Measurements from ENCODE around the gene SLFN5.
"Not testable (repeated sequence)": the region's sequence is repeated elsewhere in the genome, so short reads cannot be mapped to it uniquely, and the experiment has no call there.

SLFN5 gene

GRCh38 chr17:35256629-35257028, 13.8 kb downstream of the SLFN5 start:
- TF ChIP-seq ZNF274 (IDR thresholded peaks at IDR 0.05; ENCODE audit: low read depth, low read length) = no peak
- no peak overlapping the region for H3K4me3 ChIP-seq (ENCODE audit: low read length)

- no peak for TF ChIP-seq ZNF274 (IDR thresholded peaks at IDR 0.05; ENCODE audit: low read depth, low read length)
- no peak overlapping the region for H3K4me3 ChIP-seq (ENCODE audit: low read length)
Measured at GRCh38 chr17:35257208-35257659, 14.4 kb downstream of the SLFN5 start.

- no peak overlapping the region for H3K4me3 ChIP-seq (ENCODE audit: low read length)
- TF ChIP-seq ZNF274 (IDR thresholded peaks at IDR 0.05; ENCODE audit: low read depth, low read length) = no peak
Measured at GRCh38 chr17:35259001-35259400, 16.1 kb downstream of the SLFN5 start.

GRCh38 chr17:35265071-35265470, 22.2 kb downstream of the SLFN5 start:
- no peak for TF ChIP-seq ZNF274 (IDR thresholded peaks at IDR 0.05; ENCODE audit: low read depth, low read length)
- no peak overlapping the region for H3K4me3 ChIP-seq (ENCODE audit: low read length)

GRCh38 chr17:35265566-35266141, 22.8 kb downstream of the SLFN5 start:
- no peak for TF ChIP-seq ZNF274 (IDR thresholded peaks at IDR 0.05; ENCODE audit: low read depth, low read length)
- no peak overlapping the region for H3K4me3 ChIP-seq (ENCODE audit: low read length)

- not testable (repeated sequence) for H3K4me3 ChIP-seq (ENCODE audit: low read length)
Measured at GRCh38 chr17:35274167-35275066, 31.5 kb downstream of the SLFN5 start.

- H3K4me3 ChIP-seq (ENCODE audit: low read length) = not testable (repeated sequence)
Measured at GRCh38 chr17:35278454-35278853, 35.6 kb downstream of the SLFN5 start.

- not testable (repeated sequence) for H3K4me3 ChIP-seq (ENCODE audit: low read length)
Measured at GRCh38 chr17:35278876-35279275, 36.0 kb downstream of the SLFN5 start.

- H3K4me3 ChIP-seq (ENCODE audit: low read length) = no peak overlapping the region
- no peak for TF ChIP-seq ZNF274 (IDR thresholded peaks at IDR 0.05; ENCODE audit: low read depth, low read length)
Measured at GRCh38 chr17:35283767-35284166, 40.9 kb downstream of the SLFN5 start.

GRCh38 chr17:35284955-35285354, 42.1 kb downstream of the SLFN5 start:
- no peak for TF ChIP-seq ZNF274 (IDR thresholded peaks at IDR 0.05; ENCODE audit: low read depth, low read length)

GRCh38 chr17:35286120-35286781, 43.4 kb downstream of the SLFN5 start:
- no peak overlapping the region for H3K4me3 ChIP-seq (ENCODE audit: low read length)
- no peak for TF ChIP-seq ZNF274 (IDR thresholded peaks at IDR 0.05; ENCODE audit: low read depth, low read length)

More at GRCh38 chr17:35284955-35285354, 42.1 kb downstream of the SLFN5 start:
- no peak overlapping the region for H3K4me3 ChIP-seq (ENCODE audit: low read length)

- TF ChIP-seq ZNF274 (IDR thresholded peaks at IDR 0.05; ENCODE audit: low read depth, low read length) = no peak
- H3K4me3 ChIP-seq (ENCODE audit: low read length) = no peak overlapping the region
Measured at GRCh38 chr17:35287286-35287811, 44.5 kb downstream of the SLFN5 start.

GRCh38 chr17:35289222-35289621, 46.4 kb downstream of the SLFN5 start:
- no peak for TF ChIP-seq ZNF274 (IDR thresholded peaks at IDR 0.05; ENCODE audit: low read depth, low read length)
- H3K4me3 ChIP-seq (ENCODE audit: low read length) = no peak overlapping the region

- TF ChIP-seq ZNF274 (IDR thresholded peaks at IDR 0.05; ENCODE audit: low read depth, low read length) = no peak
- H3K4me3 ChIP-seq (ENCODE audit: low read length) = no peak overlapping the region
Measured at GRCh38 chr17:35291802-35292201, 48.9 kb downstream of the SLFN5 start.
